ENCODE results near the gene ARID3C.

The ARID3C gene

GRCh38 chr9:34576597-34577399, 52.1 kb downstream of the ARID3C start:
- peak; percentile 16 for DNase-seq

- DNase-seq: no peak
Measured at GRCh38 chr9:34575862-34576596, 52.8 kb downstream of the ARID3C start.

DNA sequence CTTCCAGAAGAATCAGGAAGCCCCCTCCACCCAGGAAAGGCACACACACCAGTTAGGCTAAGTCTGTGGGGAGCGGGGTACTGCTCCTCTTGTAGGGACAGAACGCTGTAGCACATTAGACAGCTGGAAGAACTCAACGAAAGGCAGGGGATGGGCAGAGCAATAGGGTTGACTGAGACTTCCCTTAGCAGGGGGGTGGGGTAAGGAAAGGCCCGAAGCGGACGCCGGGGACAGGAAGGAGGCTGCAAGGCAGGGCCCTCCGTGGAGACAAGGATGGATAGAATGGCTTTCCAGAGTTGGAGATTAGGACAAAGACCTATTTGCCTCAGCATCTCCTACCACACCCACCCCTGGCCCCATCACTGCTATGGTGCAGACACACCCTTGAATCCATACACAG, 53.6 kb downstream of the ARID3C start:
- DNase-seq: no peak

DNA sequence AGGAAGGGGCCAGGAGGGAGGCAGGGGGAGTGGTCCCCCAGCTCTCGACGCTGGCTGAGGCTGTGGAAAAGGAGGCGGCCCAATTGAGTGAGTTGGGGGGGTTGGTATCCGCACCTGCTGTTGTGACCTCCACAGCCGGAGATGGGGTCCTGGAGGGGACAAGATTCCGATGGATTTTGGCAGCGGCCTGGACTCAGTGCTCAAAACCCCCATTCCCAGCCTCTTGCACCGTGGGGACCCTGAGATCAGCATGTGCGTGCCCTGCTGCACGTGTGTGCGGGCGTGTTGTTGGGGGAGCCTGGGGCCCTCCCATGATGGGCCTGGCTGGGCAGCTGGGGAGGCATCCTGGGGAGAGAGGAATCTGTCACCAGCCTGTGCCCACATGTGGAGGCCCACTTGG, 54.3 kb downstream of the ARID3C start:
- DNase-seq: no peak

GRCh38 chr9:34573599-34574325, 55.1 kb downstream of the ARID3C start:
- no peak for DNase-seq

DNA sequence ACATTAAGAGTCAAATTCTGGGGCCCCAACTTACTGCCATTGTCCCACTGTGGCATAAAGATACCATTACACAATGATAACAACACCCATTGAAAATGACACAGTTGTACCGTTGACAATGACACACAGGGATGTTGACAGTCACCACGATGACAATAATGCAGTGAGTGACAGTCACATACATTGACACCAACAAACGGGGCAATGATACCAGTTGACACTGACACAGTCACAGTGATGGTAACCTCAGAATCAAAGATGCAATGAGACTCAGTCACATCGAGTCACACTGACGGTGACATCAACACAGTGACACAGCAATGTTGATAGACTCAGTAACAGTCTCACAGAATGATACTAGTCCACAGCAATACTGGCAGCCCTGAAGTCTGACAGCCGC, 56.2 kb downstream of the ARID3C start:
- no peak for DNase-seq

DNA sequence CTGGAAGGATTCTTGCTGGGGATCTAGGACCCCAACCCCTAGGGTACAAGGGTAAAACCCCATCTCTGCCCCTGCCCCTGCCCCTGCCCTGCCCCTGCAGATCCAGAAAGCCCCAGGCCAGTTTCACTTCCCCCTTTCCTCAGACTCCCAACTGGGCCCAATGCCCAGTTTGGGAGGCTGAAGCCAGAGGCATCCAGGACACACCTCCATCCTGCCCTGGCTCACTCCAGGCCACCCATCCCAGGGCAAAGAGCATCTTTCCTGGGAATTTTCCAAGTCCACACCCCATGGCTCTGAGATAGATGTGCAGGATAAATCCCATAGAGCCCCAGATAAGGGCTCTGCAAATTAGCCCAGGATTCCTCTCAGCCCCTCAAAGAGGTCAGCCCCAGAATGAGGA, 56.8 kb downstream of the ARID3C start:
- no peak for DNase-seq

DNA sequence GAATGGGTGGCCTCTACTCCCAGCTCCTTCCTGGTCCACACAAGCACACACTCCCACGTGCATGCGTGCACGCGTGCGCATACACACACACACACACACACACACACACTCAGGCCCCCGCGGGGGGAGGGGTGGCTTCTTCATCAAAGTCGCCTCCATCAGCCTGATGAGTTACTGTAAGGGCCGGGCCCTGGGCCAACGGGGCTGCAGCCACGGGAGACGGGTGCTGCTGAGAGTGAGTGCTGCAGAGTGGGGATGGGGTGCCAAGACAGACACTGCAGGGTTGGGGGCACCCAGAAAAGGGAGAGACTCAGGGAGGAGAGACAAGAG, 57.4 kb downstream of the ARID3C start:
- peak; percentile 41 for DNase-seq
